Measurements from ENCODE around the gene FAM222A.
"Not testable (repeated sequence)": the region's sequence is repeated elsewhere in the genome, so short reads cannot be mapped to it uniquely, and the experiment has no call there.

Gene FAM222A

DNA sequence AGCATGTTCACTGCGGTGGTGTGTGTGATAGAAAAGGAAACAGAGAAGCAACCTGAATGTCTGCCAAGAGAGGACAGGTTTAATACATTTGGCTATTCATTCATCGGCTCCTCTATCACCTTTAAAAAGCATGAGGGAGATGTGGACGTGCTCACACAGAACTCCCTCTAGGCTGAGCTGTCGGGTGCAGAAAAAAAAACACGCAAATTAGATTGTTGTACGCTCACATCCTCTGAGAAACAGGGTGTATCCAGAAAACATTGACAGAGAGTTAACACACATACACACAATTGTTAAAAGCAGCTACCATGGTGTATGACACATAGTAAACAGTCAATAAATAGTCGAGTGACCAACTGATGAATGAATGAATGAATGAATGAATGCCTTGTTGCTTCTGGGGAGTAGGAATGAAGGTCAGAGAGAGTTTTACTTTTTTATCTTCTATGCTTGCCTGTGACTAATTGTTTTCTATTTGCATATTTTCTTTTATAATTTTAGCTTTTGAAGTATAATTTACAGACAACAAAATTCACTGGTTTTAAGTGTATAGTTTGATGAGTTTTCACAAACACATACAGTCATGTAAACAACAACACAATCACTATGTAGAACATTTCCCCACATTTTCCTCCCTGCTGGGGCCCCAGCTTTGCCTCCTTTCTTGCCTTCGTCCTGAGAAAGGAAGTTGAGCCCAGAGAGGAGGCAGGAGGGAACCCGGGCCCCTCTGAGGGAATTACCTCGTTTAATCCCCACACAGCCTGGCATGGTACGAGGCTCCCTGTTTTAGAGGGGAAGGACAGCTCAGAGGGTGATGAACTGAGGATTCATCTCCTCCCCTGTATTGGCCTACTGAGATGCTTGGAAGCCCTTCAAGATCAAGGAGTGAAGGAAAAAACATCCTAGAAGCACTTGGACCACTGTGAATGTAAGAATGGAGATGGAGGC, 19.7 kb upstream of the FAM222A start:
- no peak for DNase-seq

DNA sequence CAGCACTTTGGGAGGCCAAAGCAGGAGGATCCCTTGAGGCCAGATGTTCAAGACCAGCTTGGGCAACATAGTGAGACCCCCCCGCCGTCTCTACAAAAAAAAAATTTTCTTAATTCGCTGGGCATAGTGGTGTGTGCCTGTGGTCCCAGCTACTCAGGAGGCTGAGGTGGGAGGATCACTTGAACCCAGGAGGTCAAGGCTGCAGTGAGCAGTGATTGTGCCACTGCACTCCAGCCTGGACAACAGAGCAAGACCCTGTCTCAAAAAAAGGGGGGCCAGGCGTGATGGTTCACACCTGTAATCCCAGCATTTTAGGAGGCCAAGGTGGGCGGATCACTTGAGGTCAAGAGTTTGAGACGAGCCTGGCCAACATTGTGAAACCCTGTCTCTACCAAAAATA, 19.0 kb upstream of the FAM222A start:
- DNase-seq, result not testable (repeated sequence)

DNA sequence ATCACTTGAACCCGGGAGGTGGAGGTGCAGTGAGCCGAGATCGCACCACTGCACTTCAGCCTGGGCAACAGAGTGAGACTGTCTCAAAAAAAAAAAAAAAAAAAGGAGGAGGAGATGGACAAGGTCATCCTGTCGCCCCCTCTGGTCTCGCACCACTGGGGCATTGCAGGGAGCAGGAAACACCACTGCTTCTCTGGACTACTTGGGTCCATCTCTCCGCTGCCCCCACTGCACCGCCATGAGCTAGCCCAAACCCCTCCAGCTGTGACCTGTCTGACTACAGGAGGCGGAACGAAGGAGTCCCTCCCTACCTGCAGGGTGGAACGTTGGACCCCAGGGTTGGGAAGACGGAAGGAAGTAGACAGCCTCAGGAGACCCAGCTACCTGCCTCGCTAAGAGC, 18.2 kb upstream of the FAM222A start:
- no peak for DNase-seq

DNA sequence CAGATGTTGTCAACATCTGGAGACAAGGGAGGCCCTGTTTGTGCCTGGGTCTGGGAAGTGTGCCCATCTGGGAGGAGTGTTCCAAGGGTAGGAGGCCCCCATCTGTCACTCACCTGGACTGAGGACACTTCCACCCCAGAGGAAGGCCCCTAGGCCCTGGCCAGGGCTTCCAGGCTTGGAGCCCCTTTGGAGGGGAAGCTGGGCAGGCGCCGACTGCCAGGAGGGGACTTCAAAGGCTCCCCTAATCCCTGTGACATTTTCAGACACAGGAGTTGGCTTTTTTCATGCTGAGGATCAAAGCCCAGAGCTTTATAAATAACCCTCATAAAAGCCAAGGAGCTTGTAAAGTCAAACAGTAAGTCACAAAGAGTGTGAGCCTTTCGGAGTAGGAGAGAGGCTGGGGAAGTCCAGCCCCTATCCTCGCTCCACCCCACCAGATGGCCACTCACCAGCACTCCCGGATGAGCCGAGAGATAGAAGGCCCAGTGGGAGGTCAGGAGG, 17.6 kb upstream of the FAM222A start:
- DNase-seq, result peak in 2 of 51 donors; percentile 12 to 26

DNA sequence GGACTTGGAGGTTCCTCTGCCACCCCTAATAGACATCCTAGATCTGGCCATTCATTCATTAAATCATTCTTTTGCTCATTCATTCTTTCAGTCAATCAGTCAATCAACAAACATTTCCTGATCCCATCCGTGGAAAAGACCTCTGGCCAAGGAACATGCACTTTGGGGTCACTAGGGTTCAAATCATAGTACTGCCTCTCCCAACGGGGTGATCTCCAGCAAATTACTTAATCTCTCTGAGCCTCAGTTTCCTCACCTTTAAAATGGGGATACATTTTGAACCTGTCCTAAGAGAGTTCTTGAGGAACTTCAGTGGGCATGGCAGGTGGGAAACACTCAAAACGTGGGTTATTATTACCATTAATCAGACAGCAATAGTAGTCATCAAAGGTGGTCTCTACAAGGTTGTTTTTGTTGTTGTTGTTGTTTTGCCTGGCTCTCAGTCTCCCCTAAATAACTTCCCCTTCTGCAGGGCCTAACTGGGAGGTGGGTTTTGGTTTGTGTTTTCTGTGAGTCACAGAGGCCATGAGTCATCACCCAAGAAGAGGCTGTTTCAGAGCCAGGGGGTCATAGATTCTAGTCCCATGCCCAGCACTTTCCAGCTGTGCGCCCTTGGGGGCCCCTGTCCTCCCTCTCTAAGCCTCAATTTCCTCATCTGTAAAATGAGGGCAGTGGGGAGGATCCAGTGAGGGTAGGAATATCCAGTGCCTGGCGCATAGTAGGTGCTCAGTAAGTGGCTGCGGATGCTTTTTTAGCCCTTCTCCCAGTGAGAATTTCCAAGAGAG, 16.9 kb upstream of the FAM222A start:
- DNase-seq, result no peak

DNA sequence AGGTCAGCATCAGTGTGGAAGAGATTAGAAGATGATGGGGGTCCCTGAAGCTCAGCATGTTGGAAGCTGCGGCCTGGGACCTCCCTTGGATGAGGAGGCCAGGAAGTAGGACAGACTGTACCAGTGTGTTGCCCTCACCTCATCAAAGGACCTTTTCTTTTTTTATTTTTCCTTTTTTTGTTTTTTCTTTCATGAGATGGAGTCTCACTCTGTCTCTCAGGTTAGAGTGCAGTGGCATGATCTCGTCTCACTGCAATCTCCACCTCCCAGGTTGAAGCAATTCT, 16.4 kb upstream of the FAM222A start:
- DNase-seq, result no peak

DNA sequence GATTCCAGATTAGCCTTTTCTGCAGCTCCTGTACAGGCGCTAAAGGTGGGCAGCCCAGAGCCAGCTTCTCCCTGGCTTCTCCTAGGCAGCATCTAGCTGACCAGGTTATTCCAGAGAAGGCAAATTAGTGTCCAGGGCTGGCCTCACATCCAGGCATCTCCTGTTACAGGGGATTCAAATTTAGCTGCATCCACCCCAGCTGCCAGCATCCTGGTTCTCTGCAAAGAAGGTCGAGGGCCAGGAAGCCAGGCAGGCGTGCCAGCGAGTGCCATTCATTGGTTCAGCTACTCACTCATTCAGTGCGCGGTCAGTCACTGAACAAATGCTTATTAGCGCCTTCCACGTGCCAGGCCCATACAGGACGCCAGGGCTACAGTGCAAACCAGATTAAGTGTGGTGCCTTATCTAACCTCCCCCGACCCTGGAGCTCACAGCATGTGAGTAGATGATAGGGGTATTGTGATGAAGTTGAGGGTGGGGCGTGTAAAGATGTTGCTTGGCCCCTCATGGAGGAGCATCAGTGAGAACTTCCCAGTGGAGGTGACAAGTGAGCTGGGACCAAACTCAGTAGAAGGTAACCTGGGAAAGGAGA, 15.7 kb upstream of the FAM222A start:
- DNase-seq, result no peak

DNA sequence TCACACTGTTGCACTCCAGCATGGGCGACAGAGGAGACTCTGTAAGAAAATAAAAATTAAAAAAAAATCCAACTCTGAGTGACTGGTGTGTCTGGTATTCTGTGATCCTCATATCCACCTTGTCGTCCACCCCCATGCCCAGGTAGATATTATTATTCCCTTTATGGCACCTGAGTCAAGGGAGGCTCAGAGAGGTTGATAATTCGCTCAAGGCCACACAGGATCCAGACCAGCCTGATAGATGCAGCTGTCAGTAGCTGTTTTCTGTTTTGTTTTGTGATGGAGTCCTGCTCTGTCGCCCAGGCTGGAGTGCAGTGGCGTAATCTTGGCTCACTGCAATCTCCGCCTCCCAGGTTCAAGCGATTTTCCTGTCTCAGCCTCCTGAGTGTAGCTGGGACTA, 14.8 kb upstream of the FAM222A start:
- DNase-seq, result no peak

DNA sequence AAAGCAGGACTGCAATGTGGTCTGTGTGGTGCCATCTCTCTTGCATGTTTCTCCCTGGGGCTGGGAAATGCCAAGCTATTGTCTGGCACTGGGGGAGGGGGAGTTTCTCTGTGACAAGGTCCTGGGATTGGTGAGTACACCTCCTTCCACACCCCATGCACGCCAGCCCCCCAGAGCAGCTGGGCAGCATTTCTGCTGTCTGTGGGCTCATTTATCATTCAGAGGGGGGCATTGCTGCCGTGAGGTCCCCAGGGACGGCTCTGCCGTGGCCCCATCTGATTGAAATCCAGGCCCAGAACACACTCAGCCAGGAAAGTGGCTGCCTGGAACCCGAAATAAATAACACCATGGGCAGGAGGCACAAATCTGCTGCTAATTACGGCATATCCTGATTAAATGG, 12.6 kb upstream of the FAM222A start:
- DNase-seq, result no peak

DNA sequence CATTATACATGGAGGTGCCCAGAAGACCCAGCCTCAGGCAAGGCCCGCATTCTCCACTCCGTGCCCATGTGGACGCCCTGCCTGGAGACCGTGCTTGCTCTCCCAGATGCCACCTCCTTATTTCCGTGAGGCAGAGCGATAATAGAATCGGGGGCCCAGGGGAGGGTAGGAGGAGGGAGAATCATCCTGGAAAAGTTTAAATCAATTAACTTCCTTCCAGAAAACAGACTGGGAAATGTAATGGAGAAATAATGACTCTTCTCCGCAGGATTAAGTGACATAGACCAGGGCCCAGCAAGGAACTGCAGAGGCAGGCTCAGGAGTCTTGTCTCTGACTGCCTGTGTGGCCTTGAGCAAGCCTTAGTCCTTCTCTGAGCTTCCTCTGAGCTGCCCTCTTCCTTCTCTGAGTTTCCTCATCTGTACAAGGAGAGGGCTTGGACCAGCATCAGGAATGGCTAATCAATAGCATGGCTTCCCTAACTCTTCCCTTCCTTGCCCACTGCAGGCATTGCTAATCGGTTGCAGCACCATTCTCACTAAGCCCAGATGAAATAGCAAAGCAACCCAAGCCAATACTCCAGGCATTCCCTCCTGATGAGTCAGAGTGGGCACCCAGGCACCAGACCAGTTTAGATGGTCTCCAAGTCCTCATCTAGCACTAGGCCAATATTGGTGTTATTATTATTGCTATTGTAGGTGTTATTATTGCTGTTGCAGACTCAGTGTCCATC, 11.3 kb upstream of the FAM222A start:
- no peak for DNase-seq

DNA sequence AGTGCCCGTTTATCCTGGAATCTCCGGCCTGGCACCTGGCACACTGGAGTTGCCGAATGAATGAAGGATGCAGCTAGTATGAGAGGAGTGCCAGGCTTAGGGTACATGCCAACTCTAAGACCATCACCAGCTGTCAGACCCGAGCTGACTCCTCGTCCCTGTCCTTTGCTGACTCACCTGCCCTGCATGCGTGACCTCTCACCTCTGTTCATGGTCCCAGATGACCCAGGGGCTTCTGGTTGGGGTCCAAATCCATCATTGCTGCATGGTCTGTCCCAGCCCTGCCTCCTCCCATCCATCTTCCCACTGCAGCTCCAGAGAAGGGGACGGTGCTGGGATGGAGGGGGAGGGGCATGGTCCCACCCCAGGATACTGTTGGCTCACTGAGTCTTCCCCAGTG, 9.9 kb upstream of the FAM222A start:
- no peak for DNase-seq

DNA sequence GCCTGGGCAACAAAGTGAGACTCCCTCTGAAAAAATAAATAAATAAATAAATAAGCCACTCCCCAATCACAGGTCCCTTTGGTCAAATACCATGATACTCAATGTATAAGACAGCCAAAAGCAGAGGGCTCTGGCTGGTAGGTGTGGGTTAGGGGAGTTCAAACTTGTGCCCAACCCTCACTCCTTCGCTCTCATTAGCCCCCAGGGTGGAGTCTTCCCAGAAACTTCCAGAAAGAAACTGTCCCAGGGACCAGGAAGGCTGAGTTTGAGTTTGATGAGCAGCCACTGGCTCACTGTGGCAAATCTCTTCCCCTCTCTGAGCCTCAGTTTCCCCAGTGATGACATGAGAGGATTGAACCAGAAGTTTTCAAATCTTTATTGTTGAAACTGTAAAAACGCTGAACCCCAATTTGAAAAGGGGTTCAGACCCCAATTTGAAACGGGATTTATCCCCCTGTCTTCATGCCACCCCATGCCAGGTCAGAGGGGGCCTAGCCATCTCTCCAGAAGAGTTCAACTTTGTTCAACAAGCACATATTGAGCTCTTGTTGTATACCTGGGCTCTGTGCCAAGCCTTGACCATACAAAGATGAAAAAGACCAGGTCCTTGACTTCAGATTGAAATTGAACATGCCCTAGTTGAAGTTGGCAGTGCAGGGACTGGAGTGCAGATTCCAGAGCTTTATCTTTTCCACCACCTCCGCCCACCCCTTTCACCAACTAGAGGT, 9.1 kb upstream of the FAM222A start:
- no peak for DNase-seq

DNA sequence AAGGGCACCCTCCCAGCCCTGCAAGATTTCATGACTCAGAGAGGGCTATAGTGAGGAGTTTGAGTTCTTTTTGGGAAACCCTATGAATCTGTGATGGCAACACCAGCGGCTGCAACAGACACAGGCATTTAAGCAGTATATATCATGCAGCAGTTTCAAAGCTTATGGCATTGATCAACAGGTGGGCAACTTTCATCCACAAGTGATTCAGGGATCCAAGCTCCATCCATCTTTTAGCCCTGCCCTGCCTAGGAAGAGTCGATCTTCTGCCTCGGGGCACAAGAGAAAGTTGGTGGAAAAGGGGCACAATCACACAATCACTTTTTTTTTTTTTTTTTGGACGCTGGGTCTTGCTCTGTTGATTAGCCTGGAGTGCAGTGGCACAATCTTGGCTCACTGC, 8.3 kb upstream of the FAM222A start:
- no peak for DNase-seq

DNA sequence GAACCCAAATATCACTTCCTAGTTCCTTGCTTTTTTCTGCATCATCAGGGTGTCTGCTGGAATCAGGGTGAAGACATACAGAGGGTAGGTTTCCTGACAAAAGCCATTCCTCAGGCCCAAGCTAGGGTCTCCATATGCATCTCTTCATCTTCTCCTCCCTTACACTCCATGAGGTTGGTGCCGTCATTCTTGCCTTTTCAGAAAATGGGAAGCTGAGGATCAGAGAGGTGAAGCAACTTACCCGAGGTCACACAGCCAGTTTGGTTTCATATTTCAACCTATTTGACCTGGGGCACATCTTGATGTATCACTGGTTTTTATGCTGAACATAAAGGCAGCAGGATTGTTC, 7.3 kb upstream of the FAM222A start:
- DNase-seq, result no peak

DNA sequence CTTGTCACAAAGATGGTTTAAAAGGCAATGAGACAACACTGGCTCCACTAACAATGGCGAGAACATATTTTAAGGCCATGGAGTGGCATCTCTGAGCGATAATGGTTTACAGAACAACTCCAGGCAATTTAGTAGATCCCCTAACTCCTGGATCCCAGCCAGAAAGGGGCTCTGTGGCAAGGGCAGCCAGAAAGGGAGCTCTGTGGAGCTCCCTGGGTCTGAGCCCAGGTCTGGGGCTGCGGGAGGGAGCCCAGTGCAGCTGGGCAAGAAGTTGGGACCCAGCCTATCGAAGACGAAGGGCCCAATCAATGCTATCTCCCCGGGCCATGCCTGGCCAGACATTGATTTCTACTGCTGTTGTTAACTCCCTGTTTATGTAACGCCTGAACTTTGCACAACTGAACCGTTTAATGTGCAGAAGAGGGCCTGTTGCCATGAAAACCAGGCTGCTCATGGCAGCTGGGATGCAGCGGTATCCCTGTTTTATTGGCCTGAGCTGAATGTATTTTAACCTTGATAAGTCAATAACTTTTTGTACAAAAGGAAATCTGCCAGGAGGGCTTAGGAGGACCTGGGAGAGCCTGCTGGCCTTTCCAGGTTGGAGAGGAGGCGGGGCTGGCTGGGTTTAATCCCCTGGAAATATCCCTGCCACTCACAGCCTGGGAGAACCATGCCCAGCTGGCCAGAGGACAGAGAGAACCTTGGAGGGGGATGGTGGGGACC, 6.7 kb upstream of the FAM222A start:
- DNase-seq, result peak in 5 of 51 donors; percentile 16 to 47 (median 18)

DNA sequence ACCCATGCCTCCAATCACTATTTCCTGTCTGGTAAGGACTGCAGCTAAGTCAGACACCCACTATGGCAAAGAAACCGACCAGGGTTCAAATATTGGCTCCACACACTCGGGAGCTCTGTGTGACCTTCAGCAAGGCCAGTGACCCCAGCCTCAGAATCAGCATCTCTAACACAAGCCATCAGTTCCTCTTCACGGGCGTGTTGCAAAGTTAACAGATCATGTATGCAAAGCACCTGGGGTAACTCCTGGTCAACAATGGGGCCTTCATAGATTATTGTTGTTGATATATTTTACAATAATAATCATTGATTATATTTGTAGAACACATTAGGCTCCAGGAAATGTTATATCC, 6.2 kb upstream of the FAM222A start:
- no peak for DNase-seq

DNA sequence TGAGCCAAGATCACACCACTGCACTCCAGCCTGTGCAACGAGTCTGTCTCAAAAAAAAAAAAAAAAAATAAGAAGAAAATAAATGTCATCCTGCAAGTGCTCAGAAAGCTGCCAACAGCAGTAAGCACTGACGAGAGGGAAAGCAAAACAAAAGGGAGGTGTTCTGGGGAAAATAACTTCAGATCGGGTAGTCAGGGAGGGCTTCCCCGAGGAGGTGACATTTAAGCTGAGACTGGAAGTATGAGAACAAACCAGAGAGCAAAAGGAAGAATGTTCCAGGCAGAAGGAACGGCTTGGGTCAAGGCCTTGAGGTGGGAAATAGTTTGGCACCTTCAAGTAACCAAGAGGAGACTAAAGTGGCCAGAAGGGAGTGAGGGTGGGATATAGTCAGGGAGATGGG, 4.7 kb upstream of the FAM222A start:
- no peak for DNase-seq

DNA sequence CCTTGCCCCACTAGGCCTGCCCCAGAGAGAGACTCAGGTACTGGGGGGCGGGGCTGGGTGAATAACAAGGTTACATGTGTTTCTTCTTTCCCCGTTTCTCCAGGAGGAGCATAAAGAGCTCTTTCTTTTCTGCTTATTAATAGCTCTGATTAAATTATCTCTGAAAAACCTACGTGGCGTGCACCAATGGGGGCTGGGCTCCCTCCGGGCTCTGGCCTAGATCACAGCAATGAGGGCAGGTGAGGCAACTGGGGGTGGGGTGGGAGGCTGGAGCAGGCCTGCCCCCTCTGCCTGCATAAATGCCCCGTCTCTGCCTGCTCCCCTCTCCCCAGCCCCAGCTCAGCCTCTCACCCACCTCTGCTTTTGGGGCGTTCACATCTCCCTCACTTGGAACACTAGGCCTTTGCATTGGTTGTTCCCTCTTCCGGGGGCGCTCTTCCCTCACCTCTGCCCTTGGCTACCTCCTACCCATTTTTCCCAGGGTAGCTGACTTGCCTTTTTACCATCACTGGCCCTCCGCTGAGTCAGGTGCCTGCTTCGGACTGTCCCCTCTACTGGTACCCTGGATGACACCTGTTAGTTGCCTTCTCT, 4.1 kb upstream of the FAM222A start:
- peak in 2 of 51 donors; percentile 22 to 25 for DNase-seq

DNA sequence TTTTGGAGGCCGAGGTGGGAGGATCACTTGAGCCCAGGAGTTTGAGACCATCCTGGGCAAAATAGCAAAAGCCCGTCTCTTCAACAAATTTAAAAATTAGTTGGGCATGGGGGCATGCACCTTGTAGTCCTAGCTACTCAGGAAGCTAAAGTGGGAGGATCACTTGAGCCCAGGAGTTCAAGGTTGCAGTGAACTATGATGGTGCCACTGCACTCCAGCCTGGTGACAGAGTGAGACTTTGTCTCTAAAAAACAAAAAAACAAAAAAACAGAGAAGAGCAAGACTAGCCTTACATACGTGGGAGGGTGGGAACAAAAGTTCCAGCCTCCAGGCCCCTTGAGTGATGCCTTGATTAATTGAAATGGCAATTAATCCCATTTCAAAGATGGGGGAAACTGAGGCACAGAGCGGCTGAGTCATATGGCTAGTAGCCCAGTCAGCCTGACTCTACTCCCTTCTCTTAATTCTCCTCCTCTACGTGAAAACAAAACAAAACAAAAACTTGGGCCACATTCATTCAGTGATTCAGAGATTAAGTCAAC, 3.3 kb upstream of the FAM222A start:
- DNase-seq, result no peak

All from hypothalamus (tissue), 51 donors.